NOMO-1 treated with dmso at 0.1 percent for 144 hours (cell line): ENCODE results near the gene GREB1.
"Not testable (repeated sequence)": the region's sequence is repeated elsewhere in the genome, so short reads cannot be mapped to it uniquely, and the experiment has no call there.

Experiments used
- DNase-seq: peaks from one replicate; lab custom pipeline; 2025; ENCODE audit not compliant: unreplicated experiment; lab: John Stamatoyannopoulos, UW

Gene GREB1

DNA sequence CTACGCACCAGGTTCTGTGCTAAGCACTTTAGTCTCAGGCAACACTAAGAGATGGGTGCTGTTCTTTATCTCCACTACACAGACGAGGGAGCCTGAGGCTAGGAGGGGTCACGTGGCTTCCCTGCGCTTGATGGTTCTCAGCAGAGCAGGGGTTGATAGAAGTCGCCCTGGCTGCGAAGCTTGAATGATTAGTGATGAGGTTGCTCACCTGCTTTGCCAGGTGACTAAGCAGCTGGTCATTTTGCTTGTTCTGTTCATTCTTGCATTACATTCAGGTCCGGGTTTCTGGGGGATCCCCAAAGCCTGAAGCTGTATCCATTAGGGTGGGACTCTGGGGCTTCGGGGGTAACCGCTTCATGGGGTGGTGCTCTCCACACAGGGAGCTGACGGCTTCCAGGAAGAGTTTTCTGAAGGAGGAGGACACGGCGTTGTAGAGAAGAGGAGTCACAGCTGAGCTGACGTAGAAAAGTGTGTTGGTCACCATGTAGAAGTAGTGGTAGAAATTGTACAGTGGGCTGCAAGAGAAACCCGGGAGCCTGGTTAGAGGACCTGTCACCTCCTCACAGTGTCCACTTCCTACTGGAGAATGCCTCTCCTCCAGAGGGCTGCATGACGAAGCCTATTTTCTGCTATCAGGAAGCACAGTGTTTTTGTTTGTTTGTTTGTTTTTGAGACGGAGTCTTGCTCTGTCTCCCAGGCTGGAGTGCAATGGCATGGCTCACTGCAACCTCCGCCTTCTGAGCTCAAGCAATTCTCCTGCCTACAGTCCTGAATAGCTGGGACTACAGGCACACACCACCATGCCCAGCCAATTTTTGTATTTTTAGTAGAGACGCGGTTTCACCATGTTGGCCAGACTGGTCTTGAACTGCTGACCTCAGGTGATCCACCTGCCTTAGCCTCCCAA is 124.6 kb downstream of the GREB1 start:
- no peak for DNase-seq

DNA sequence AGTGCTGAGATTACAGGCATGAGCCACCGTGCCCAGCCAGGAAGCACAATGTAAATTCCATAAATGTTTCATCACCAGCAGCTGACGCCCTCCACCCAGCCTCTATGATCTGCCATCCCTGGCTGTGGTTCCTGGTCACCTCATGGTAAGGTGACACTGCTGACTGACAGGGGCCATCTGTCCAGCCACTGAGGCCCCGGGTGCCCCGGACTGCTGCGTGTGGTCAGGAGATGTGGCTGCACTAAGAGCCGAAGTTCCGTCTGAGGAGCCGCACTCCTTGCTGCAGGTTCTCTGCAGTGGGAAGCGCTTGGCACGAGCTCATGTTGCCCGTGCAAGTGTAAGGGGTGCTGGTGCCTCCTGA is 125.2 kb downstream of the GREB1 start:
- no peak for DNase-seq

DNA sequence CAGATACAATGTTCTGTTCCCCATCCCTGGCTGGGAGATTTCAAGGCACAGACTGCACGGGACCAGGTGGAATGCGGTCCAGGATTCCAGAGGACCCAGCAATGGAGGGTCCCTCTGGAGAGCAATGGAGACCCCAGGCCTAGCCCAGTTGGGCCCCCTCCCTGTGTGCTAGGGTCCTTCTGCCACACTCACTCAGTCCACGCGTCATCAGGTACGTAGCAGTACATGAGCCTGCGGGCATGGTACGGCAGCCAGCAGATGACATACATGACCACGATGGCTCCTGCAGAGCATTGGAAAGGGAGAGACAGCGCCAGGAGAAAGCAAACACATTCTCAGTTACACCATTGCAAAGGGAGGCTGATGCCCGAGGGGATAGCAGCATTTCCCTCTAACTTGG is 126.0 kb downstream of the GREB1 start:
- DNase-seq = no peak

DNA sequence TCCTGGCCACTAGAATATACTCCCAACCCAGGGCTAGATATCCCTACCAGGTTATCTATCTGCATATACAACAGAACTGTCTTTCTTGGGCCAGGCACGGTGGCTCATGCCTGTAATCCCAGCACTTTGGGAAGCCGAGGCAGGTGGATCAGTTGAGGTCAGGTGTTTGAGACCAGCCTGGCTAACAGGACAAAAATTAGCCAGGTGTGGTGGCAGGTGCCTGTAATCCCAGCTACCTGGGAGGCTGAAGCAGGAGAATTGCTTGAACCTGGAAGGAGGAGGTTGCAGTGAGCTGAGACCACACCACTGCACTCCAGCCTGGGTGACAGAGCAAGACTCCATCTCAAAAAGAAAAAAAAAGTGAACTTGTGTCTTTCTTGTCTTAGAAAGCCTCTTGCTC is 126.6 kb downstream of the GREB1 start:
- DNase-seq = not testable (repeated sequence)

DNA sequence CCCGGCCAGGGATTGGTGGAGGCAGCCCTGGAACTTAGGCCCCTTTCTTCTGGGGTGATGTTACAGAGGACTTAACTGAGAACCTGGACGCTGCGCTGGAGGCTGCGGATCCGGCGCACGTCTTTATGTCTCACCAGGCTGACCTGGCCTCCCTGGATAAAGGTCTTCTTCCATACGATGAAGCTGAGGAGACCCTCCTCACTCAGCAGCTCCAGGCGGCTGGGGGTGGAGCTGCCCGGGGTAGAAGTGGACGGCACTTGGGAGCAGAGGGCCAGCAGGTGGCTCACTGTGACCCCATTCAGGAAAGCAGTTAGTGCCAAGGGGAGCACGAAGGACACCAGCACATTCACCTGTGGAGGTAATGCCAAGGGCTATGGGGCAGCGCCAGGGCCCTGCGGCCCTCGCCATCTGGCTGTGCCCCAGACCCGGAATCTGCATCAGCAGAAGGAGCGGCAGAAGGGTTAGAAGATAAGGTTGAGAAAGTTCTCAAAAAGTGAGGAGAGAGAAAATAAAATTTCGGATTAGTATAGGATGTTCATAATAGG is 128.1 kb downstream of the GREB1 start:
- DNase-seq = no peak

DNA sequence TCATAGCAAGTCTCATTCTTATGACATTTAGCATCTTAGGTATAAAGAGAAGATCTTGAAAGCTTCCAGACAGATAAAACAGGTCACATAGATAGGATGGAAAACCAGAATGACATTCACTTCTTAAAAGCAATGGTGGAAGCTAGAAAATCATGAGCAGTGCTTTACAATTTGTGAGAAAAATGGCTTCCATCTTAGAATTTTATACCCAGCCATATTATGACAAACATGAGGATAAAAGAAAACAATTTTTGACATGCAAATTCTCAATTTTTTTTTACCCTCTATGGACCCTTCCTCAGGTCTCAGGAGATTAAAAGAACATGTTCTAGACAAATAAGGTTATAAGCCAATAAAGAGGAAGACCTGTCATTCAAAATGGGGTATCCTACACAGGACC is 129.0 kb downstream of the GREB1 start:
- DNase-seq = no peak

DNA sequence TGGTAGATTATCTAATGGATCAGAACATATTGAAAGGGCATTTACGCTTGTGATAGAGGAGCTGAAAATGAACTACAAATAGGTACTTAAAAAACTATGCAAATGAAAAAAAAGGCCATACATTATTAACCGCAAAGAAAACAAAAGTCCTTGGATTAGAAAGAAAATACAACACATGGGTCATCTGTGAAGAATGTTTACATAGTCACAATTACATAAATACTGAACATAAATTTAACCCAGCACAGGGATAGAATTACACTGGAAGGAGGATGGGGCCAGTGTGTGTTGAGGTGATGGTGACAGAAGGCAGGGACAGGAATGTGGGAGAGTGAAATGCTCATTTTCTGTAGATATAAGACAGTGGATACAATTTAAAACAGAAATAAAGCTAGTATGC is 129.6 kb downstream of the GREB1 start:
- DNase-seq = no peak

DNA sequence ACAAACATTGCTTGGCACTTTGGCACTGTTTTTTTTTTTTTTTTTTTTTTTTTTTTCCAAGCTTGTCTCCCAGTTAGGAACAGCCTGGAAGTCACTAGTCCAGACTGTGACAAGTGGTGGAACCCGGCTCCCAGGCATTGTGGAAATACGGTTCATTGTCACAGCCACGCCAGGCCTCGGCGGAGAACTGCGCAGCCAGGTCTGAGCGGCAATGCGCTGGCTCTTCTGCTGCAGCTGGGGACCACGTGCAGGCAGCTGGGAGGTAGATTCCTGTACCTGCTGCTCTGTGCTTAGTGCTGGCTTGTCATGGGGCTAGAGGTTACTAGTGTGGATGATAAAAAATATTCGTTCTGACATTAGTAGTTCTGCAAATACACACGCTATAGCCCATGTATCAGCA is 131.2 kb downstream of the GREB1 start:
- no peak for DNase-seq

DNA sequence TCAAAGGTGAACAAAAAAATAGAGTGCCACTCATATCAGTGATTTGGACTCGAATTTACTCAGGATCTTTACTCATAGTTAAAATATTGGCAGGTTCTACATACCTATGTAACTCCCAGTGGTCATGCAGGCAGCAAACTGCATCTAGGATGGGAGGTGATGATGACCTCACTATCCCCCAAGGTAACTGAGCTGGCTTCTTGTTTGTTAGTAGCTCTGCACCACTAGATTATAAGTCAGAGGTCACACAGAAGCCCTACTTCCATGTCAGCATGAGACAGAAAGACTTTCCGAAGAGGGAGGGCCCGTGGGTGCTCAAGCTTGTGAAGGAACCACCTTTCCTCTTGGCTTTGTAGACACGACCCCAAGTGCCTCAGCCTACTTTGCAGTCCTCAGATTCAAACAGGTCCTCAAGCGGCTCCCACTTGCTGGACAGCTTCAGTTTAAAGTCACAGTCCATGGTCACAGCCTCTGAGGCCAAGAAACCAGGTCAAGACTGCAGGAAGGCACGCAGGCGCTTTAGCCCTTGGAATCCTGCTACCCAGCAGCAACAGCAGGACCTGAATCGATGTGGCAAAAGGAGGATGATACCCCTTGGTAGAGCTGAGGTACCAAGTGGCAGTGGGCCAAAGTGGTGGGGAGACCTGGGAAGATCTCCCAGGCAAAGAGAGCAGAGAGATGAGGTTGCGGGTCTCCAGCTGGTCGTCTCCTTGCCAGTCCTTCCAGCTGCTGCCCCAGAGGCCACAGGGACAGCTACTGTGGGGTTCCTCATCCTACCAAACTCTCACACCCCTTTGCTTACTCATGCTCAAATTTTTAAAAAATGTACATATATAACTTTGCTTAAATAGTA is 131.9 kb downstream of the GREB1 start:
- no peak for DNase-seq

DNA sequence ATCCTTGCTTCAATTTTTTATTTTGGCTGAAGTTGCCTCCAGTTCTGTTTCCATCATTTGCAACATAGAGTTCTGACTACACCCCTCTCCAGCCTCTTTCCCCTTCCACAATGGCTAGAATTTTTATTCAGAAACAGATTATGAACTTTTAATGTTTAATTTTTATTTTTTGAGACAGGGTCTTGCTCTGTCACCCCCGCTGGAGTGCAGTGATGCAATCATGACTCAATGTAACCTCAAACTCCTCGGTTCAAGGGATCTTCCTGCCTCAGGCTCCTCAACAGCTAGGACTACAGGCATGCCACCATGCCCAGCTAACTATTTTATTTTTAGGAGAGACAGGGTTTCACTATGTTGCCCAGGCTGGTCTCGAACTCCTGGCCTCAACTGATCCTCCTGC is 133.3 kb downstream of the GREB1 start:
- no peak for DNase-seq

DNA sequence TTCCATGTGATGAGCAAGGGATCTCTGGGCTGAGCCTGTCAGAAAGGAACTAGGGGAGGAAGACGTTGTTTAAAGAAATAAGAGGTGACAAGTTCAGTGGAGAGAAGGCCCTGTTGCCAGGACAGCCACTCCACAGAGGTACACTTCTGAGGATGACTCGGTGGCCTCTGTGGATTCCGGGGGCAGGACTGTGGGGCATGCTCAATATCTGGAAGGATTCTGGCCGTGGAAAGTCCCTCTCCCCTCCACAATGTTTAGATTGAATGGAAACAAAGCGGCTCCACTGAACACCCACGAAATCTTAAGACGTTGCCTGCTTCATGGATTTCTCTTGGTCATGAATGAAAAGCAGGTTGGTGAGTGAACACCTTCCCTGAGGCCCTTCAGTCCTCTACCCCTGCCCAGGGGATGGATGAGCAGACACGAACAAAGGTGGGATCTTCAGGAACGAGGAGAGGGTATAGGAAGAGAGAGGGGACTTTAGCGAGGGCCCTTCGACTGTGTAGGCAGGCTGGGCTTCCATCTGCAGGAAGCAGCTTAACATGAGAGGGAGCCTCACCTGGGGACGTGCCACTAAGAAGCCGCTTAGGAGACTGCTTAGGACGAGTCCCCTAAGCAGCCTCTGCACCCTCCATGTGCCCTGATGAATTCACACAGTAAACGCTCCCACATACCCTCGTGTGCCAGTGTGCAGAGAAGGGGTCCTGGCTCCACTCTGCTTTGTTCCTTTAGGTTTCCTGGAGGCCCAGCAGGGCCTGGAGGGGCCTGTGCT is 134.2 kb downstream of the GREB1 start:
- no peak for DNase-seq

DNA sequence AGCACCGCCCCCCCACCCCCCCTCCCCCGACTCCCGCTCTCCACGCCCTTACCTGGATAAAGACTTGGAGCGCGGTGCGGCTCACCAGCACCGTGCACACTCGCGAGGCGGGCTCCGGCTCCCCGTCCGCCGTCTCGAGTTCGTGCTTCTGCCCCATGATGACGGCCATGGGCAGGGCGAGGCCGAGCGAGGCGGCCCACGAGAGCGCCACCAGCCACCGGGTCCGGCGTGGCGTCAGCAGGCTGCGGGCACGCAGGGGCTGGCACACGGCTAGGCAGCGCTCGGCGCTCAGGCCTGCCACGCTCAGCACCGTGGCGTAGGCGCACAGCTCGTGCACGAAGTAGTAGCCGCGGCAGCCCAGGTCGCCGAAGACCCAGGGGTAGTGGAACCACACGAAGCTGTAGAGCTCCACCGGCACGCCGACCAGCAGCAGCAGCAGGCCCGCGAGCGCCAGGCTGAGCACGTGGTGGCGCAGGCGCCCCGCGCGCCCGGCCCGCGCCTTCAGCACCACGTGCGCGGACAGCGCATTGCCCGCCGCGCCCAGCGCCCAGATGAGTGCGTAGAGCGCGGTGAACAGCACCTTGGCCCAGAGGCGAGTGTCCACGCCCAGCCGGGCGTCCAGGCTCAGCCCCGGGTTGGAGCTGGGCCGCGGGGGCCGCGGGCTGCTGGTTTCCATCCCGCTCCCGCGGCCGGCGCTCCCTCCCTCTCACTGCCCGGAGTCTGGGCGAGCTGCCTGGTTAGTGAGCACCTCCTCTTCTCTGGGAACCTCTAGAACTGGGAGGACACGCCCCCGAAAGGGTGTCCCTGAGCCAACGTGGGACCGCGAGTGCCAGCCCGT is 135.8 kb downstream of the GREB1 start, which contains the start of gene NTSR2:
TSS of gene NTSR2 (minus strand) at position 742 of the 838 bp plus-strand sequence. CDS start at position 676, 66 bp downstream.
- no peak for DNase-seq

DNA sequence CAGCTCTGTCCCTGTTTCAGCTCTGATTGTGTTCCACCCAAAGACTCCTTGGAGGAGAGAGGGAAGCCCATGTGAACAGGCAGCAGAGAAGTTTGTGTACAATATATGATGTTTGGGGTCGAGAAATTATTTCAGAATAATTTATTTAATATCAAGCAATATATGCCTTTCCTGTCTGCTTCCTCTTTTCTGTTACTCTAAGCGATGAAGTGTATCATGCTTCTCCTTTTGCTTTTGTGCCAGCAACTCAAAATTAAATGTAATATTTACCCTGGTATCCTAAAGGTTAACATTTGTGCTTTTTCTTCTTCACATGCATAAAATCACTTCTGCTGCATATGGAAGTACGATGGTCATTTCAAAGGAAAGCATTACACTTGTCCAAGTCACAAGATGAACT is 138.6 kb downstream of the GREB1 start:
- no peak for DNase-seq

DNA sequence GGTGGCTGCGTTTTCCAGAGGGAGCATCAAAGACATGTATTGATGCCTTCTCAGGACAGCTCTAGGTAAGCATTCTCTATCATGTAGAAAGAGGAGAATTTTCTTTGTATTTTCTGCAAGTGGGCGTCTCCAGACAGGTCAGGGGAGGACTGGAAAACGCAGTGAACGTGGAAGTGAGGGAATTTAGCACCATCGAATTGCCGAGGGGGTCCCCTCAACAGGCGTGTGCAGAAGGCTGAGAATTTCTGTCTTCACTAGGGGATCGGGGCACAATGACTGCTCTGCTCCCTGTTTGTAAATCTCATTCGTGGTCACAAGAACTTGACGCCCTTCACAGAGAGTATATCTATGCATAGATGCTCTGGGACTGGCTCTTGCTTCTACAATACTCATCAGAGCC is 141.1 kb downstream of the GREB1 start:
- DNase-seq = no peak

DNA sequence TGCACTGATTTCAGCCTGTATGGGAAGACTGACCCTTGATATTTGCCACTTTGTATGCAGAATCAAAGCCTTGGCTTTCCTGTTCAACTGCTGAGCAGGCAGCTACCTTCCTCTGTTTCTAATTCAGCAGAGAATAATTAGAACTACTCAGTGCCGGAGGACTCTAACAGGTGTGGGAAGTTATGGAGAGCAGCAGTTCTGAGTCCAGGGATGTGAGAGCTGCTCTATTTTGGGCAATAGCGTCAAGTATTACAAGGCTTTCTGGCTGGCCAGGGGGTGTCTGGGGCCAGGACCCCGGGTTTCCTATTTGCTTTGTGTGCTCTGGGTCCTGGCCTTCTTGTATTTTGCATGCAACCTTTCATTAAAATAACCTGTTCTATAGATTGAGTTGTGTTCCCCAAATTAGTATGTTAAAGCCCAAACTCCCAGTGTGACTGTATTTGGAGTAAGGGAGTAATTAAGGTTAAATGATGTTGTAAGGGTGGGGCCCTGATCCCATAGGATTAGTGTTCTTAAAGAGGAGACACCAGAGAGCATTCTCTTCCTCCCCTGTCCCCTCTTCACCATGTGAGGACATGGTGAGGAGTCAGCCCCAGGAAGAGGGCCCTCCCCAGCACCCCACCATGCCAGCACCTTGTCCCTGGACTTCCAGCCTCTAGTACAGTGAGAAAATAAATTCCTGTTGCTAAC is 141.7 kb downstream of the GREB1 start:
- DNase-seq = no peak

DNA sequence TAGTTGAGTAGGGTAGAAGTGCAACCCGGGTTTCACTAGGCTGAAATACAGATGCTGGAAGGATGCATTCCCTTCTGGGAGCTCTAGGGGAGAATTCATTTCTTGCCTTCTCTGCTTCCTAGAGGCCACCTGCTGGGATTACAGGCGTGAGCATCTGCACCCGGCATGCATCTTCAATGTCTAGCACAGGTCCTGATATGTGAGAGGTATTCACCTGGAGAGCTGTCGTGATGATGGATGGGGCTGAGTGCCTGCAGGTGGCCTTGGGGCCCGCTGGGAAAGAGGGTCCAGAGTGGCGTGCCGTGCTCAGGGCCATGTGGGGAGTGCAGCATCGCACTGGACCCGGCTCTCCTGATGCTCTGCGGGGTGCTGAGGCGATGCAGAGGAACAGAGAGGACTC is 142.8 kb downstream of the GREB1 start:
- DNase-seq = no peak

DNA sequence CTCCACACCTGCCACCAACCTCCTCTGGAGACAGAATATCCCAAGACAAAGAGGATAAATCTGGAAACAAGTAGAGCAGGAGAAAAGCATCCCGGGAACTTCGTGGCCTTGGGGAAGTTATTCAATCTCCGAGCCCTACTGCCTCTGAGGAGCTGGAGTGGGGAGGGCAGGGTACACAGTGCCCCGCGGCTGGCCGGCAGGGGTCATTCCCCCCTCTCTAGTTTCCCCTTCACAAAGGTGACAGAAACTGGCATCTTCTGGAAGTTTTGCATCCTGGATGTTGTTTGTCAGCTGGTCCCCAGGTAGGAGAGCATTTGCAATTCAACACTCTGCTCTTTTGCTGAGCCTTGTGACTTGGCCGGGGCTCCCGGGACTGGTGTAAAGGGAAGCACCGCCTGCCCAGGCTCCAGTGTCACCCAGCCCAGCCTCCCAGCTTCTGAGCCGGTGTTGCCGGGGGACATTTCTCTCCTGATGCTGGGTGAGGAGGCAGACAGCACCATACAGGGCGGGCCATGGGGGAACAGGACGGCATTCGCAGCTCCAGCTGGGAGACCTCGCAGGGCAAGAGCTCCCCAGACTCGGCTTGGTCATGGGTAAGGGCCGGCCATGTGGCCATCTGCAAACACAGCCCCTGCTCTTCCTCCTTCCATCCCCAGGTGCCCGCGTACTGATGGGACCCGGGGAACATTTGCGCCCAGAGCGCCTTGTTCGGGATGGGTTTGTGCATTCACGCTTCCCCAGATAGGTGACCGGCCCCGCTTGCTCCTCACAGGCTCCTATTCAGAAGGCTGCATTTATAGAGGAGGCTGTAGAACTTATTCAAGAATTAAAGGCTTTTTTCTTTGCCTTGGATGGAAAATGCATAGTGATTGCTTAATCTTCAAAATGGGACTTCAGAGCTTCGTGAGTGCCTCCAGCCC is 143.6 kb downstream of the GREB1 start:
- no peak for DNase-seq

DNA sequence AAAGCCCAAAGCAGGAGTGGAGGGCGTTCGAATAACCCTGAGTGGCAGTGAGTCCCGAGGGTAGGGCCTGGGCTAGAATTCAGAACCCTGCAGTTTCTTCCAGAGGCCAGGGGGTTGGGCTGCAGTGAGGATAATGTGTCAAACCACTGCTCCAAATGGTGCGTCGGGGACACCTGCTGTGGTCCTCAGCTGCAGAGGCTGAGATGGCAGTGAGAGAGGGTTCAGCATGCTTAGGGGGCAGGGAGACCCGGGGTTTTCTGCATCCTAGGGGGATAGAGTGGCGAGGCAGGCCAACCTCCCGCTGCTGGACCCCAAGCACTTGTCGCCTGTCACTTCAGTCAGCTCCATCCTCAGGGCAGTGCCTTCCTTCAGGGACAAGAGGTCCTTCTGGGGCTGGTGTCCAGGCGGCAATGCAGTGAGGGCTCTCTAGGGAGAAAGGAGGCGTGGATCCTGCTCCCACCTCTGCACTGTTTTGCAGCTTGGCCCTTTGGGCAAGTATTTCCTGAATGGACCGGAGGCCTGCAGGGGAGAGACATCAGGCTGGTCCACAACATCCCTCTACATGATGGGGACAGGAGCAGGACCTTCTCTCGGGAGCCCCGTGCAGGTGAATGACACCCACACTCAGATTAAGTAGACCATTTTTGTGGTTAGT is 144.6 kb downstream of the GREB1 start:
- no peak for DNase-seq
